ENCODE results near the gene MEA1. TPM values are rescaled to one million over a fixed set of nuclear protein-coding genes. Genes with fewer than 3 reads are reported as not detected.
"Not testable (repeated sequence)": the region's sequence is repeated elsewhere in the genome, so short reads cannot be mapped to it uniquely, and the experiment has no call there.

The MEA1 gene
- total RNA-seq, 1 donor from 2014 or later: 46.1 TPM

DNA sequence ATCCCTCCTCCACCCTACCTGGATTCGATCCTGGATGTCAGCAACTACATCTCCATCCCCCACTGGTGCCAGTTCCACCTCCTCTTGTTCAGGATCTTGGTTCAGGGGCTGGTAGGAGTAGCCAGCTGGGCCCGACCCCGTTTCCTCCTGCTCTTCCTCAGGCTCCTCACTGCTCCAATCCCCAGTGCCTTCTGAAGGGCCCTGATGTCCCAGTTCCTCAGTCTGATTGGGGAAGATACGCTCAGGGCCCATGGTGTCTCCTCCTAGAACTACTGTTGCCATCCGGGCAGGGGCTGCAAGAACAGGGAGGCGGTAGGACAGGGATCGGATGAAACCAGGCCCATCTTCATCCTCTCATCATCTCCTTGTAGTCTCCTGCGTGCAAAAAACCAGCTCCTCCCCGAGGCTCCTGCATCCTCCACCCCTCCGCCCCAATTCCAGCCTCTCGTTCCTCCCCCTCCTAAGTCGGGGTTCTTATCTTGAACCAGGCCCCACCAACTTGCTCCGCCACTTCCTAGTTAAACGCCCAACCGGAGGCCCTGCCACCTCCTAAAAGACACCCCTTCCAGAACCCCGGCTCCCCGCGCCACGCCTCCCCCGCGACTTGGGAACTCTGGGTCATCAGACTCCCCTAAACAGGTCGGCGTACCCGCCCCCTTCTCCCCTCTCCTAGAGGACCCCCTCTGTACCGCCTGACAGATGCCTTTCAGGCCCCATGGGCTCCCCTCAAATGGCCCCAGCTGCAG lies 476 bp downstream of the MEA1 start:
- DNase-seq (ENCODE audit: low spot score): peak; percentile 91

DNA sequence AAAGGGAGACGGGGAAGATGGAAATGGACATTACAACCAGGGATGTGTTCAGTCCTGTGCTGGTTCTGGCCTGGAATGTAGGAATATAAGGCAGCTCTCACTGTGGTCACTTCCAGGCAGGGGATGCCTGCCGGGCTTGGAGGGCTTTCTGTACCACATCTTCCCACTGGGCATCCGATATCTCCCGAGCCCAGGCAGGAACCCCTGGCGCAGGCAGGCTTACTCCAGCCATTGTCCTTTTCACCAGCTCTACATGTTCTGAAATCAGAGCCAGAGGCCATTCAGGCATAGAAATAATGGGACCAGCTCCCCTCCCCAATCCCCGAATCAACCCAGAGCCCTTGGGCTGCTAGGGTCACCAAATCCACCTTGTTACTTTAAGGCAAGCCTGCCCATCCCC lies 1.4 kb downstream of the MEA1 start:
- DNase-seq (ENCODE audit: low spot score): no peak

- no peak for DNase-seq (ENCODE audit: low spot score)
Observed at GRCh38 chr6:43011207-43011606, 2.5 kb downstream of the MEA1 start.

DNA sequence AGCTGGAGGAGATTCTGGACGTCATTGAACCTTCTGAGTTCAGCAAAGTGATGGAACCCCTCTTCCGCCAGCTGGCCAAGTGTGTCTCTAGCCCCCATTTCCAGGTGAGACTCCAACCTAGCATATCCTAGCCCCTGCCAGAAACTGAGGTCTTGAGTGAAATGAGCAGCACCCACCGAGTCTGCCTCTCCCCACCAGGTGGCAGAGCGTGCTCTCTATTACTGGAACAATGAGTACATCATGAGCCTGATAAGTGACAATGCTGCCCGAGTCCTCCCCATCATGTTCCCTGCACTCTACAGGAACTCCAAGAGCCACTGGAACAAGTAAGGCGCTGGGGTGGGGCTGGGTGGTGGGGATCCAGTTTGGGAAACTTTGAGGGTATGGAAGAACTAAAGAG lies 4.6 kb downstream of the MEA1 start:
- DNase-seq (ENCODE audit: low spot score): no peak

GRCh38 chr6:43007126-43007525 lies 6.6 kb downstream of the MEA1 start:
- DNase-seq (ENCODE audit: low spot score): no peak

DNA sequence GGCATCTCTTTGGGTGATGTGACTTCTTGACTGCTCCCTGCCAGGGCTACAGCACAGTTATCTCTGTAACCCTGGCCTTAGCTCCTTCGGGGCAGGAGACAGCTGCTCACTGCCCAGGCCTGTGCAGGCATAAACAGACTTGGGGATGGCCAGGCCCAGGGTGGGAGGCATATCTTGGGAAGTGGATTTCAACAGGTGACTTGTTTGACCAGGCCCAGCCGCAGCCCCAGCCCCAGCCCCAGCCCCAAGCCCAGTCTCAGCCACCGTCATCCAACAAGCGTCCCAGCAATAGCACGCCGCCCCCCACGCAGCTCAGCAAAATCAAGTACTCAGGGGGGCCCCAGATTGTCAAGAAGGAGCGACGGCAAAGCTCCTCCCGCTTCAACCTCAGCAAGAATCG lies 7.5 kb downstream of the MEA1 start:
- DNase-seq (ENCODE audit: low spot score): no peak

DNA sequence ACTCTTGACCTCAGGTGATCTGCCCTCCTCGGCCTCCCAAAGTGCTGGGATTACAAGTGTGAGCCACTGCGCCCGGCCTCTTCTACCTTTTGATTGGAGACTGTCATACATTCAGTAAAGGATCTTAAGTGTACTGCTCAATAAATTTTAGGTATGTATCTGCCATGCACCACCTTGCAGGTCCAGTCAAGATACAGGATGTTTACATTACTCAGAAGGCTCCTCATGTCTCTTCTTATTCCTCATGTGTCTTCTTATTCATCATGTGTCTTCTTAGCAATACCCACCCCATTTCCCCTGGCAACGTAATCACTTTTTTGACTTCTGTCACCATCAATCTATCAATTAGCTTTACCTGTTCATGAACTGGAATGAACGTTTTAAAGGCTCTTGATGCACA lies 7.9 kb downstream of the MEA1 start:
- no peak for DNase-seq (ENCODE audit: low spot score)

GRCh38 chr6:43001843-43002242 lies 11.9 kb downstream of the MEA1 start:
- no peak for DNase-seq (ENCODE audit: low spot score)

GRCh38 chr6:42998205-42998604 lies 15.5 kb downstream of the MEA1 start:
- not testable (repeated sequence) for DNase-seq (ENCODE audit: low spot score)

DNA sequence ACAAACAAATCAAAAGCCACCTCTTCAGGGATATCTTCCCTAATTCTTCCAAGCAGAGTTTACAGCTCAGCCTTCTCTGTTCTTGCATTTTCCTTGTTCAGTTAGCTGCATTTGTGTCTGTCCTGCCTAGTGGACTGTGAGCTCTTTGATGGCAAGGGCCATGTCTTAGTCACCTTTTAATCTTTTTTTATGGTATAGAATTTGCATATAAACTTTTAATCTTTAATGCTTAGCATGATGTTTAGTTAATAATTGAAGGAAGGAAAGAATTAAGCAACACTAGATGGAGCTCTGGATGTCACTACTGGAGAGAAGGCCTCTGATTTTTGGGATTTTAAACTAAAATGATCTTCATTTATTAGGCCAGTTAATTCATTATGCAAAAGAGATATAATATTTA lies 17.2 kb downstream of the MEA1 start:
- no peak for DNase-seq (ENCODE audit: low spot score)

- no peak for DNase-seq (ENCODE audit: low spot score)
Observed at GRCh38 chr6:42993445-42993844, 20.3 kb downstream of the MEA1 start.

GRCh38 chr6:42989923-42990322 lies 23.8 kb downstream of the MEA1 start:
- no peak for DNase-seq (ENCODE audit: low spot score)

GRCh38 chr6:42988486-42989020 lies 25.2 kb downstream of the MEA1 start:
- DNase-seq (ENCODE audit: low spot score): no peak

GRCh38 chr6:42987533-42988451 lies 26.0 kb downstream of the MEA1 start:
- DNase-seq (ENCODE audit: low spot score): no peak

GRCh38 chr6:42984924-42985475 lies 28.7 kb downstream of the MEA1 start:
- no peak for DNase-seq (ENCODE audit: low spot score)

DNA sequence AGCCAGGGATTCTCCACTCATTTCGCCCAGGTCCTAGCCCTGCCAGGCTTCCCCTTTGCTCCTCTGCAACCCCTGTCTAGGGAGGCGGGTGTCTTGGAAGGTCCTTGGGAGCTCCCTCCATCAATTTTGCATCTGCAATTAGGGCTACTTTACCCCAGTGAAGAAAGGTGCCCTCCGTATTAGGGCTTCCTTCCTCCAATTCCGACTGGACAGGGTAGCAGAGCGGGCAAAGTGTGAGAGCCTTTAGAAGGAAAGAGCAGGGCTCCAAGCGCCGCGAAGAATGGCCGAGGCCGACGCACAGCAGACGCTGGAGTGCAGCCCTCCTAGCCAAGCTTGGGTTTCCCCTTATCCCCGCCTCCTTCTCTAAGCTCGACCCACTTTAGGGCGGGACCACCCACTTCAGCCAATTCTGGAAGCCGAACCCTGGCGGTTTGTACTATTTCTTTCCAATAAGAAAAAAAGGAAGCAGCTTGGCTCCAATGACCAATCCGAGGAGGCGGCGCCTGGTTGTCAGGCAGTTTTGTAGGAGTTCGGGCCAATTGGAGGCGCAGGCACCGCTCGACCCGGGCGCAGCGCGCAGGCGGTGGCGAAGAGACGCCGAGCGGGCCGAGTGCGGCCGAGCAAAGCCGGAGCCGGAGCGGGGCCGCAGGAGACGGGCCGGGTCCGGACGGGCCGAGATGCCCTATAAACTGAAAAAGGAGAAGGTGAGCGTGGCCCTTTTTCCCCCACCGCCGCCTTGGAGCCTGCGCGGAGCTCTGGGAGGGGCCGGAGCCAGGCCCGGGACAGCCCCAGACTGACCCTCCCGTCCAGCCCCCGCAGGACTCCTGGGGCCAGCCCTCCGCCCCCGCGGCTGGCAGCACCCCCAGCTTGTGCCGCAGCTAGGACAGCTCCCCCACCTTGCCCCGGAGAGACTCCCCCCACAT lies 29.5 kb downstream of the MEA1 start, which contains the start of gene PPP2R5D:
Gene PPP2R5D (plus strand): TSS at position 570 of the 923 bp plus-strand sequence. CDS start 108 bp downstream, at position 678.
- peak; percentile 97 for DNase-seq (ENCODE audit: low spot score)

GRCh38 chr6:42981836-42982235 lies 31.9 kb downstream of the MEA1 start:
- DNase-seq (ENCODE audit: low spot score): no peak

DNA sequence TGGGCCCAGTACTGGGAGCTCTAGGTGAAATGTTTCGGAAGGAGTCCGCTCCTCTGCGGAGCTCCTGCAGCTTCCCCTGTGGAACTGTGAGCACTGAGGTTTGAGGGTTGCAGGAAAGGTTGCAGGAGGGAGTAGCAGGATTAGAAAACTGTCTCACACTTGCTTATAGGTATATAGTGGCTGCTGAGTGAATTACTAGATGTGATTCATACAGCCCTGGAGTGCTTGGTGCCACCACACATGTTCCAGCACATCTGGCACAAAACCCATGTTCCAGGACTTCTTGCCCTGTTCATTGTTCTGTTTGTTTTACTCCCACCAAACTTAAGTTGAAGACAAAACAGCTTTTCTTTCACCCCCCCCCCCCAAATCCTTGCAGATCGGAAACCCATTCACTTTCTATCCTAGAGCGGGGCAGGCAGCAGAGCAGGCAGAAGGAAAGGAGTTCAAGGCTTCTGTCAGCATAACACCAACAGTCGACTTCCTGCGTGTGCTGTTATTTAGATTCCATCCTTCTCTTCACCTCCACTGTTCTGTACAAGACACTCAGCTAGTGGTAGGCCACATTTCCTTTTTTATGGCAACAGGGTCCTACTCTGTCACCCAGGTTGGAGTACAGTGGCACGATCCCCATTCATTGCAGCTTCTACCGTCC lies 34.1 kb downstream of the MEA1 start:
- no peak for DNase-seq (ENCODE audit: low spot score)

- peak; percentile 96 for DNase-seq (ENCODE audit: low spot score)
Observed at GRCh38 chr6:42978839-42979522, 34.8 kb downstream of the MEA1 start, which contains the start of gene PEX6. TSS of gene PEX6 (minus strand) at chr6:42979181. CDS start at chr6:42979150, 31 bp downstream.
